Skeletal muscle tissue (tissue), 4 donors: Measurements from ENCODE around the gene AP3S2. TPM values are rescaled to one million over a fixed set of nuclear protein-coding genes. Genes with fewer than 3 reads are reported as not detected.

Experiments
- H3K27ac ChIP-seq: one replicate; pipeline ENCODE4 v1.7.0; 2013; ENCODE audit warnings: mild to moderate bottlenecking, low read depth, low read length, inconsistent platforms
- H3K27me3 ChIP-seq, 3 donors: one replicate each; pipeline ENCODE4 v1.7.0; 2013; ENCODE audit warnings: low read length in 3 of 3; ENCODE audit not compliant: control insufficient read depth in 3 of 3, insufficient read depth in 3 of 3
- H3K36me3 ChIP-seq, 3 donors: one replicate each; pipeline ENCODE4 v1.7.0; 2013; ENCODE audit warnings: low read length in 3 of 3; ENCODE audit not compliant: control insufficient read depth in 3 of 3, insufficient read depth in 3 of 3
- H3K4me1 ChIP-seq, 3 donors: one replicate each; pipeline ENCODE4 v1.7.0; 2013; ENCODE audit warnings: low read length in 3 of 3, mild to moderate bottlenecking in 3 of 3; ENCODE audit not compliant: control insufficient read depth in 3 of 3, insufficient read depth in 3 of 3
- H3K4me3 ChIP-seq, 3 donors: one replicate each; pipeline ENCODE4 v1.7.0; 2013; ENCODE audit warnings: low read length in 3 of 3
- H3K9ac ChIP-seq, 3 donors: one replicate each; pipeline ENCODE4 v1.7.0; 2013; ENCODE audit warnings: low read length in 3 of 3, mild to moderate bottlenecking in 3 of 3, moderate library complexity in 2 of 3, low read depth in 1 of 3
- H3K9me3 ChIP-seq, 3 donors: one replicate each; pipeline ENCODE4 v1.7.0; 2013; ENCODE audit warnings: low read length in 3 of 3; ENCODE audit not compliant: control insufficient read depth in 3 of 3
- total RNA-seq: library from RNA; depleted of rRNA; stranded (reverse); fragments of >200 nt; gene quantifications from one replicate; pipeline ENCODE4 v1.2.3, GENCODE V29; 2014
- donor health status: Osteomylitis.

AP3S2 gene
- total RNA-seq, 1 donor from 2014 or later, result 51.7 TPM

DNA sequence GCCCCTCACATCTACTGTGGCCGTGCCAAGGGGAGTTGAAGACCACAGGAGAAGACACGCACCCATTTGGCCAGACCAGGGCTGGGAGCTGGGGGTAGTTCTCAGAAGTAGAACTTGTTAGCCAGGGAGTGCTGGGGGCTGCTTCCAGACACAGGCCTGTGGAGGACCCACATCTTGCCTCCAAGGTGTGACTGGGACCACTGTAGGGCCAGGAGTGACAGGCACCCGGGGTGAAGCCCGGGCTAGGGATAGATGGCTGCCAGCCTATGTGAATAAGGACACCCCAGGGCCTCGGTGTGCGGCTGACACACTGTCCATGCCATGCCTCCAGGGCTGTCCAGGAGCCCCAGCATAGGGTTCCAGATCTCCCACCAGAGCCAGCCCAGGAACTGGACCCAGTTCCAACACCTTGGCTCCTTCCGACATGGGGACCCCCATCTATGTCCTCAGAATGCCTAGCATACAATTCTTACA lies 80.9 kb downstream of the AP3S2 start:
- H3K9me3 ChIP-seq, result peaks cover 0 to 6% (median 0%) of the 10 kb centered on the region in 3 donors
- no peak overlapping the region for H3K27ac ChIP-seq
- H3K4me1 ChIP-seq, result peaks cover 0 to 10% (median 0%) of the 10 kb centered on the region in 3 donors
- H3K36me3 ChIP-seq, result no peaks in the 10 kb centered on the region
- H3K4me3 ChIP-seq, result no peak overlapping the region
- peaks cover 16 to 34% (median 21%) of the 10 kb centered on the region in 3 donors for H3K27me3 ChIP-seq
- H3K9ac ChIP-seq, result no peak overlapping the region

DNA sequence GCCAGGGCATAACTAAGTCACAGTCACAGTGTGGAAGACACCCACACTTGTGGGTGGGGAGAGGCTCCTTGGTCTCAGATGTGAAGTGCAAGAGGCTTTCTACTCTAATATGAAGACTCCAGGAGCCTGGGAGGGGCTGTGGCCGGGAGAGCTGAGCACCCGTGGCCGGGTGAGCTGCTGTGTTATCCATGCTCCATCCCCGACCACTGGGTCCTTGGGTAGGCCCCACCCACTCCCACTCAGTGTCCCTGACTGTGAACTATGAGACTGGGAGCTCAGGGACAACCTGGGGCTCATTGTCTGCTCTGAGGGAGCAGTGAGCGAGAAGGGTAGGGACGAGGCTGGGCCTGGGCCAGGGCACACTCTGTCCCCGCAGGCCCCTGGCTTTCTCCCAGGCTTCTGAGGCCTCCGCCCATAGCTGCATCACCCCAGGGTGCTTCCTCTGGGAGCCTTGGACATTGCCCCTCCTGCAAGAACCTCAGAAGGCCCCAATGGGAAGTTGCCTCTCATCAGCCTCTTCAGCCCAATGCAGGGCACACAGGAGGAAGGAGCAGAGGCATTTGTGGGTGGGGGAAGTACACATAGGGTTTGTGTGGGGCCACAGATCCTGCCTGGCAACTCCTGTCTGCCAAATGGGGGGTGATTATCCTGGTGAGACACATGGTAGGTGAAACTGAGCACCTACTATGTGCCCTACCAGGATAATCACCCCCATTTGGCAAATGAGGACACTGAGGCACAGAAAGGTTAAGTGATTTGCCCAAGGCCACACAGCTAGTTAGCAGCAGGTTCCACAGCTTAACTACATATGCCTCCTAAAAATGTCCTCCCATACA lies 81.6 kb downstream of the AP3S2 start:
- H3K9me3 ChIP-seq, result peaks cover 0 to 6% (median 0%) of the 10 kb centered on the region in 3 donors
- peaks cover 0 to 10% (median 0%) of the 10 kb centered on the region in 3 donors for H3K4me1 ChIP-seq
- no peak overlapping the region for H3K4me3 ChIP-seq
- peaks cover 16 to 34% (median 21%) of the 10 kb centered on the region in 3 donors for H3K27me3 ChIP-seq
- no peak overlapping the region for H3K9ac ChIP-seq
- H3K36me3 ChIP-seq, result no peaks in the 10 kb centered on the region
- no peak overlapping the region for H3K27ac ChIP-seq

GRCh38 chr15:89810837-89811236 lies 83.0 kb downstream of the AP3S2 start:
- no peak overlapping the region for H3K4me3 ChIP-seq
- H3K27me3 ChIP-seq, result peaks cover 11 to 23% (median 14%) of the 10 kb centered on the region in 3 donors
- peaks cover 0 to 10% (median 0%) of the 10 kb centered on the region in 3 donors for H3K4me1 ChIP-seq
- H3K36me3 ChIP-seq, result no peaks in the 10 kb centered on the region
- no peak overlapping the region for H3K9ac ChIP-seq
- H3K27ac ChIP-seq, result no peak overlapping the region
- H3K9me3 ChIP-seq, result peaks cover 0 to 3% (median 0%) of the 10 kb centered on the region in 3 donors

DNA sequence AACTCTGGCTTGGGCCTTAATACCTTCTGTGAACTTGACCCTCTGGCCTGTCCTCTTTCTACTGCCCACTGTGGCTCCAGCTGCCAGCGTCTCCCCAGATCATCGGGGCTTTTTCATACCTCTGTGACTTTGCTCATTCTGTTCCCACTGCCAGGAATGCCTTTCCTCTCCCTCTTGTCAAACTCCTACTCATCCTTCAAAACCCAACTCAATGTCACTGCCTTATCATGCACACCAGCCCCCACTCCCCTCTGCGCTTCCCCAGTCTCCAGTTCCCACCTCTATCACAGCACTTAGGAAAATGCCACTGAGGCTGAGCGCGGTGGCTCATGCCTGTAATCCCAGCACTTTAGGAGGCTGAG lies 84.0 kb downstream of the AP3S2 start:
- H3K36me3 ChIP-seq, result no peaks in the 10 kb centered on the region
- H3K27ac ChIP-seq, result no peak overlapping the region
- H3K4me1 ChIP-seq, result peaks cover 0 to 10% (median 0%) of the 10 kb centered on the region in 3 donors
- H3K9ac ChIP-seq, result no peak overlapping the region
- H3K27me3 ChIP-seq, result peaks cover 1 to 14% (median 5%) of the 10 kb centered on the region in 3 donors
- no peaks in the 10 kb centered on the region for H3K9me3 ChIP-seq
- H3K4me3 ChIP-seq, result no peak overlapping the region

GRCh38 chr15:89809093-89809786 lies 84.6 kb downstream of the AP3S2 start:
- Histone ChIP-seq H3K27ac (no peak overlapping the region), H3K27me3 (peaks cover 0 to 9% (median 5%) of the 10 kb centered on the region in 3 donors), H3K4me1 (peaks cover 0 to 10% (median 0%) of the 10 kb centered on the region in 3 donors), H3K9ac (no peak overlapping the region), H3K4me3 (no peak overlapping the region), H3K36me3 (no peaks in the 10 kb centered on the region), H3K9me3 (no peaks in the 10 kb centered on the region)

DNA sequence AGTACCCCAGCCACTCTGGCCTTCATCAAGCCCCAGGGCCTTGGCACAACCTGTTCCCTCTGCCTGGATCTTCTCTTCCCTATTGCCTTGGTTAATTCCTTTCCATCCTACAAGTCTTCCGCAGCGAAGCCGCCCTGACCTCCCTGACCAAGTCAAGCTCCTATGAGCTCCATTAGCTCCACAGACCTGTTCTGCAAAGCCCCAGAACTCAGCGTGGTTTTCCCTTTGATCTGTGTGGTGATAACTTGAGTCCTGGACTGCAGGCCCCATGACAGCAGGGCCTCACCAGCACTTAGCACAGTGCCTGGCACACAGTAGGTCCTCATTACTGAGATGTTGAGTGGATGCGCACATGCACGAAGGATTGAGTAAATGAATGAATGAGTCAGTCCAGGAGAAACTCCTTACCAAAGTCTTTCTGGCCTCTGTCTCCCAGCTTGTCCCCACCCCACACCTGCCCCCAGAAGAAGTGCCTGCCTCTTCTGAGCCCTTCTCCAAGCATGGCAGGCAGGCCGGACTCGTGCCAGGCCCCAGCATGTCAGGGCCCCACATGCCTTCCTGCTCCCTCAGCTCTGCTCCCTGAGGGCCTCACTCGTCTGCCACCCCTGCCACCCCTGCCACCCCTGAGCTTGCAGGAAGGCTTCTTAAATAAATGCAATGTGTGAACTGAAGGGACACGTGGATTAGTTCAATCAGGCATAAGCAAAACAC lies 85.5 kb downstream of the AP3S2 start:
- no peak overlapping the region for H3K9ac ChIP-seq
- H3K4me3 ChIP-seq, result no peak overlapping the region
- no peaks in the 10 kb centered on the region for H3K36me3 ChIP-seq
- no peak overlapping the region for H3K27ac ChIP-seq
- H3K9me3 ChIP-seq, result no peaks in the 10 kb centered on the region
- H3K27me3 ChIP-seq, result peaks cover 0 to 3% (median 1%) of the 10 kb centered on the region in 3 donors
- H3K4me1 ChIP-seq, result peaks cover 0 to 5% (median 0%) of the 10 kb centered on the region in 3 donors

GRCh38 chr15:89807689-89808088 lies 86.1 kb downstream of the AP3S2 start:
- peaks cover 0 to 2% (median 0%) of the 10 kb centered on the region in 3 donors for H3K36me3 ChIP-seq
- peaks cover 0 to 2% (median 0%) of the 10 kb centered on the region in 3 donors for H3K4me1 ChIP-seq
- peaks cover 0 to 3% (median 0%) of the 10 kb centered on the region in 3 donors for H3K27me3 ChIP-seq
- no peak overlapping the region for H3K27ac ChIP-seq
- H3K4me3 ChIP-seq, result no peak overlapping the region
- H3K9me3 ChIP-seq, result no peaks in the 10 kb centered on the region
- H3K9ac ChIP-seq, result no peak overlapping the region

DNA sequence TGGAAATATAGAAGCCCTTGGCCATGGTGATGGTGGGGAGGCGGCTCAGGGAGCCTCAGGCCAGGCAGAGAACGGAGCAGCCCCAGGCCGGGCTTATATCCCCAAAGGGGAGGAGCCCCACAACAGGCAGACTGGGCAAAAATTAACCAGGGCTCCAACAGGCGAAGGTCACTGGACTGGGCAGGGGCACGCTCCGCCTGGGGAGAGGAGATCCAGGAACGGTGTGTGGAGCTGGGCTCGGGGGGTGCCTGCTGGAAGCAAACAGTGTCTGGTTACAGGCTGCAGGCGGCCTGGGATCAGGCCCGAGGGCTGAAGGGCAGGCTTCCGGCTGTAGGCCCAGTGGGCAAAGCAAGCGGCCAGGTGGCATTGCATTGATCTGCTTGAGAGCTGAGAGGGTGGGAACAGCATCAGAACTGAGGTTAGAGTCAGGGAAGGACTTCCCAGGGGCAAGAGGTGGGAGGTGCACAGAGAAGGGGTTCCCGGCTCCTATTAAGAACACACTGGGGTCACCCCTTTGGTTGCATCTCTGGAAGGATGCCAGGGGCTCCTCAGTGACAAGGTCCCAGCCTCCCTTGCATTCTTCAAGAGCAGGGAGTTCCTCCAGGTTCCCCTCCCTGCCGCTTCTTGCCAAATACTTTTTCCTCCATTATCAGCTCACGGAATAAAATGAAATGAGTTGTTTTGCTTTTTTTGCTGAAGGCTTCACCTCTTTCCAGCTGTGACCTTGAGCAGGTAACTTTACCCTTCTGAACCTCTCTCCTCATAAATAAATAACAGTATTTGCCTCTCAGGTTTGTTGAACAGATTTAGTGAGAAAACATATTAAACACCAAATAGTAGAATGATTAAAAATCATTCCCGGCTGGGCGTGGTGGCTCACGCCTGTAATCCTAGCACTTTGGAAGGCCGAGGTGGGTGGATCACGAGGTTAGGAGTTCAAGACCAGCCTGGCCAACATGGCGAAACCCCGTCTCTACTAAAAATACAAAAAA lies 86.9 kb downstream of the AP3S2 start:
- H3K36me3 ChIP-seq, result peaks cover 0 to 2% (median 0%) of the 10 kb centered on the region in 3 donors
- H3K9ac ChIP-seq, result no peak overlapping the region
- peaks cover 0 to 3% (median 0%) of the 10 kb centered on the region in 3 donors for H3K27me3 ChIP-seq
- no peaks in the 10 kb centered on the region for H3K9me3 ChIP-seq
- H3K4me3 ChIP-seq, result no peak overlapping the region
- H3K27ac ChIP-seq, result no peak overlapping the region
- no peaks in the 10 kb centered on the region for H3K4me1 ChIP-seq

GRCh38 chr15:89806210-89806558 lies 87.6 kb downstream of the AP3S2 start:
- Histone ChIP-seq H3K27ac (no peak overlapping the region), H3K27me3 (peaks cover 0 to 6% (median 5%) of the 10 kb centered on the region in 3 donors), H3K4me3 (no peak overlapping the region), H3K9ac (no peak overlapping the region), H3K36me3 (peaks cover 0 to 2% (median 0%) of the 10 kb centered on the region in 3 donors), H3K9me3 (no peaks in the 10 kb centered on the region), H3K4me1 (no peaks in the 10 kb centered on the region)
